Fibroblast of peridontal ligament (primary cell): ENCODE results near the gene MYL2.

Experiments
- DNase-seq: peaks from one replicate; pipeline ENCODE4 v3.0.0-alpha.2; 2010; ENCODE audit errors: extremely low read depth

MYL2 gene

DNA sequence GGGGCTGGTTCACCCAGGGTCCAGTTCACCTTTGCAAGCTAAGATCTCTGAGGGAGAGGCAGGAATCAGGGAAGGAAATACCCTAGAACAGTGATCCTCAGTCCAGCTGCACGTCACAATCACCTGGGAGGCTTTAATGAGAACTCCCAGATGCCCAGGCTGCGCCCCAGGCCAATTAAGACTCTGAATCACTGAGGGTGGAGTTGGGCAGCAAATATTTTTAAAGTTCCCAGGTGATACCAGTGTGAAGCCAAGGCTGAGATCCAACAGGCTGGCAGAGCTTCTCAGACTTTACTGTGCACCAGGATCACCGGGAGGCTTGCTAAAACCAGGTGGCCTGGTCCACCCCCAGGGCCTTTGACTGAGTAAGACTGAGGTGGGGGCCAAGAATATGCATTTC lies 23.8 kb downstream of the MYL2 start:
- no peak for DNase-seq

DNA sequence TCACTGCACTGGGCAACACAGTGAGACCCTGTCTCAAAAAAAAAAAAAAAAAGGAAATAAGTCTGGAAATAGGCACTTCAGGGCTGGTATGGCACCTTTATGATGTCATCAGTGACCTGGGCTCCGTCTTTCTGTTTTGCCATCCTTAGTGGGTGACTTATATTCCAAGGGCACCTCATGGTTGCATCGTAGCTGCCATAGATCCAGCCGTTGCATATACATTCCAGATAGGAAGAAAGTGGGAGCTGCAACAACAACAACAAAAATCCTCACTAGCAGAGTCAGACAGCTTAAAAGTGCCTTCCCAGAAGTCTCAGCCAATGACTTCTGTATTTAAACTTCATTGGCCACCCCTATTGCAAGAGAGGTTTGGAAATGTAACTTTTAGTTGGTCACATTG lies 26.4 kb downstream of the MYL2 start:
- no peak for DNase-seq

DNA sequence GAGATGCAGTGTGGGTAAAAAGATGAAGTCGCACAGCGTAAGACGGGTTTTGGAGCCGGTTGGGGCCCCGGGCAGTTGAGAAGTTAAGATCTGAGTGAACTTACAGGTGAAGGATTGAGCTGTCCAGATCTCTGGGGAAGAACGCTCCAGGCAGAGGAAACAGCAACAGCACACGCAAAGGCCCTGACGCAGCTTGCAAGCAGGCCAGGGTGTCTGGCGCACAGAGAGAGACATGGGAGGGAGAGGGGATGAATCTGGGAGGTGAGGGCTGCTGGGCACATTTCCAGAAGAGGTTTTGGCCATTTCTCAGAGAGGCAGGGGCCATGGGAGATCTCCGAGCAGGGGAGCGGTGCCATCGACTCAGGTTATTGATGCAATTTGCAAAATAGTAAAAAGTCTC lies 31.0 kb downstream of the MYL2 start:
- no peak for DNase-seq

DNA sequence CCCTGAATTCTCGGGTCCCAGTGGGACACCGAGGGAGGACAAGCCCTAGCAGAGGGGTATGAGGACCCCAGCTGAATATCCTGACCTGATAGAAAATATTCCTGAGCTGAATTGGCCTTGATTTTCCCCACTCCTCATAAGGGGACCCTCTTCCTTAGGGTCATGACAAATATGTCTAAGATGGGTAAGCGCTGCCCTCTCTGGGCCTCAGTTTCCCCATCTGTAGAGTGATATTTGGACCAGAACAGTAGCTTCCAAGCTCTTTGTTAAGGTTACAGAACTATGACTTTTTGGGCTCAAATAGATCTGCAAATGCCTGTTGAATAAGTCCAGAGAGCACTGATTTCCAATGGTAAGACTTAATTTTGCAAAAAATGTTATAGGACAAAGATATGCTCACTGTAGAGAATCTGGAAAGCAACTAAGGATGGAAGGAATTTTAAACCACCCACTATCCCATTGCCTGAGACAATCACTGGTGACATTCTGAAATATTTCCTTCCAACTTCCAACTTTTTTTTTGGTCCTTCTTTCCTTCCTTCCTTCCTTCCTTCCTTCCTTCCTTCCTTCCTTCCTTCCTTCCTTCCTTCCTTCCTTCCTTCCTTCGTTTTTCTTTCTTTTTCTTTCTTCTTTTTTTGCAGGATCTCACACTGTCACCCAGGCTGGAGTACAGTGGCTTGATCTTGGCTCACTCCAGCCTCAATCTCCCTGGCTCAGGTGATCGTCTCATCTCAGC lies 32.0 kb downstream of the MYL2 start:
- no peak for DNase-seq

DNA sequence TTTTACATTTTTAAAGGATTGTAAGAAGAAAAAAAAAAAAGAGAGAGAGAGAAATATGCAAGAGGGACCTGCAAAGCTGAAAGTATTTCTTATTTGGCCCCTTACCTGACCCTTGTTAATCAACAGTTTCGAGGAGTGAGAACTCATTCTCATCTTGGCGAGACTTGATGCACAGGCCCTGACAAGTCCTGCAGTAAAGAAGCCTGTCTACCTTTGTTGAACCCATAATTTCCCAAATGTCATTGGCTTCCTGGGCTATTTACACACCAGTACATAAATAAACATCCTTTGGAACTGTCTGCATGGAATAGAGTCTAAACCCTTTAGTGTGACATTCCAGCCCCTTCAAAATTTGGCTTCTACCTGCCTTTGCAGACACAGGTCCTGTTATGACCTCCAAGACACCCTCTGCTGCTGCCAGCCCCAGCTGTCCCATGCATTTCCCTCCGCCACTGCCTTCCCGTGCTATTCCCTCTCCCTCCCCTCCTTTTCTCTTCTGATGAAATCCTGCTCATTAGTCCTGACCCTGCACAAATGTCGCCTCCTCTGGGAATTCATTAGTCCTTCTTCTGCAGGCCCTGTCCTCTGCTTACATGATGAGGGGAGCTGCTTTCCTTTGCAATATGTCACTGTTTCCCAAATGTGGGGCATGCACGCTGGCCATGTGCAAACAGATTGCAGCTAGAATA lies 35.1 kb downstream of the MYL2 start:
- DNase-seq: no peak

DNA sequence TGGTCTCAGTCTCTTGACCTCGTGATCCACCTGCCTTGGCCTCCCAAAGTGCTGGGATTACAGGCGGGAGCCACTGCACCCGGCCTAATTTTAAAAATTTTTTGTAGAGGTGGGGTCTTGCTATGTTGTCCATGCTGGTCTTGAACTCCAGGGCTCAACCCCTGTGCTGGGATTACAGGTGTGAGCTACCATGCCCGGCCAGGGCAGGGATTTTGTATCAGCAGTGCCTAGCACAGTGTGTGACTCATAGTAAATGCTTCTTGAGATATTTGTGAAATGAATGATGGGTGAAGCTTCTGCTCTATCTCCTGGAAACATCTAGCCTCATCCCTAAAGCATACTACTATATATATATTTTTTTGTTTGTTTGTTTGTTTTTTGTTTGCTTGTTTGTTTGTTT lies 37.1 kb downstream of the MYL2 start:
- no peak for DNase-seq

DNA sequence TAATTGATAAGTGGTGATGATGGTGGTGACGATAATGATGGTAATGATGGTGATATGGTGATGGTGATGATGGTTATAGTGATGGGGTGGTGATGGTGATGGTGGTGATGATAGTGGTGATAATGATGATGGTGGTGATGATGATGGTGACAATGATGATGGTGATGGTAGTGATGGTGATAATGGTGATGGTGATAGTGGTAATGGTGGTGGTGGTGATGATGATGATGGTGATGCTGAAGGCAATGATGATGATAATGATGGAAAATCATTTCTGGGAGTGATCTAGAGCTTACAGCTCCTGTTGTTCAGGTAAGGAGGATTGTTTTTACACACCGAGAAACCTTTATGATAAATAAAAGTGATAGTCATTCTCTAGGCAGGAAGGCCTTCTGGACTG lies 39.7 kb downstream of the MYL2 start:
- no peak for DNase-seq

DNA sequence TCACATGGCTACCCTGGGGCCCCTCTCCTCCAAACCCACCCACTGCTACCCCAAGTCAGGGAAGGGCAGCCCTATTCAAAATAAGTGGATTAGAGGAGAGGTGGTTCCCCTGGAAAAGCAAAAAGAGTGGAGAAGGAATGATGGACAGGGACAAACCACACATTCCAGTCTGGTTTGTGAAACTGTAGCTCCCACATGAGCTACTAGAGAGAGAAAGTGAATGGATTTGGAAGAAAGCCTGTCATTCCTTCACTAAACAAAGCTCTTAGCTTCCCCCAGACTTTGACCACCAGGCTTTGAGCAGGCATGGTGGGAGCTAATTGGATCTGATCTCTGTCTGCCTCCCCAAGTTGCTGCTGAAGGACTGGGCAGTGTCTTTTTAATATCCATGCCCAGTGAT lies 45.6 kb downstream of the MYL2 start:
- DNase-seq: no peak

DNA sequence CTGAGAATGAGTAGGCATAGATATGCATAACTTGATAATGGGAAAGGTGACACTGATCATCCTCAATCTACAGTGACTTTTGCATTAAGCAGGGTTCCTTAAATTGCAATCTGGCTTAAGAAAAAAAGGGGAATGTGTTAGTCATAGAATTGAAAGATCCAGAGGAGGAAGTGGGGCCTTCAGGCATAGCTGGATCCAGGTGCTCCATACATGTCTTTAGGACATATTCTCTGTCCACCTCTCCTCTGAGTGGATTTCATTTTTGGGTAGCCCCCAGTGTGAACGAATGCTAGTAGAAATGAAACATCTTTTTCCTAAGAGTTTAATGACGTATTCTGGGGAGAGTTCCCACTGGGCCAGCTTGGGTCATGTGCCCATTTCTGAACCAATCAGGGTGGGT lies 46.0 kb downstream of the MYL2 start:
- no peak for DNase-seq

DNA sequence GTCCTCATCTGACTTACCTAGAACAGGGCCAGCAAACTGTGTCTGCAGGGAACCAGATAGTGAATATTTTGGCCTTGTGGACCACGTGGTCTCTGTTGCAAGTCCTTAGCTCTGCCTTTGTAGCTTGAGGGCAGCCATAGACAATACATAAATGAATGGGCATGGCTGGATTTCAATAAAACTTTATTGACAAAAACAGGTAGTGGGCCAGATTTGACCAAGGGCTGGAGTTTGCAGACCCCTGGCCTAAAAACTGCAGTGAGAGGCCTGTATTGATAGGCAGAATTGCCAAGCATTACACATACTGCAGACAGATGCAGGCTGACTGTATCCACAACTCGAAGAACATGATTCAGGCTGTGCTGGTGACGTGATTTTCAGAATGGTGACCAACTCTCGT lies 48.3 kb downstream of the MYL2 start:
- no peak for DNase-seq

DNA sequence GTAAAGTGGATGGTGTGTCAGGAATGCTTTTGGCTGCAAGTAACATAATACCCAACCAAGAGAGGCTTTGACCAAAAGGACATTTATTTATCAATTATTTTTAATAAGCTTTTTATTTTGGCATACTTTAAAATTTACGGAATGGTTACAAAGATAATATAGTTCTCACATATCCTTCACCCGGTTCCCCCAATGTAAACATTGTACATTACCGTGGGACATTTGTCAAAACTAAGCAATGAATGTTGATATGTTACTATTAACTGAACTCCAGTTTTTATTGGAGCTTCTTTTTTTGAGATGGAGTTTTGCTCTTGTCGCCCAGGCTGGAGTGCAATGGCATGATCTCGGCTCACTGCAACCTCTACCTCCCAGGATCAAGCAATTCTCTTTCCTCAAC lies 50.6 kb downstream of the MYL2 start:
- no peak for DNase-seq

DNA sequence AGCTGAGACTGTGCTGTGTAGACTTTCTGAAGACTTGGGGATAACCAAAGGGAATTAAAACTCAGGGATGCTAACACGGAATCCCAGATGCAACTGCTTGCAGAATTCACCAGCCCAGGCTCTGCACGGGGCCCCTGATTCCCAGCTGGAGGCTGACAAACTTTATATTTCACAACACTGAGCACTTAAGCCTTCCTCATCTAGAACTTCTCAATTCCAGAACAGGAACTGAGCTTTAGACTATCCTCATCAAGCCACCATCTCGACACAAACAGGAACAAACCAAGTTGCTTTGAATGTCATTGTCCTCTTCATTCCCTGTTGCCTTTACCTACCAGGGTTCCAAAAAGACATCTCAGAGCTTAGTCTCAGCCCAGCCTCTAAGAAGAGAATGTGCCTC lies 51.4 kb downstream of the MYL2 start:
- DNase-seq: no peak

DNA sequence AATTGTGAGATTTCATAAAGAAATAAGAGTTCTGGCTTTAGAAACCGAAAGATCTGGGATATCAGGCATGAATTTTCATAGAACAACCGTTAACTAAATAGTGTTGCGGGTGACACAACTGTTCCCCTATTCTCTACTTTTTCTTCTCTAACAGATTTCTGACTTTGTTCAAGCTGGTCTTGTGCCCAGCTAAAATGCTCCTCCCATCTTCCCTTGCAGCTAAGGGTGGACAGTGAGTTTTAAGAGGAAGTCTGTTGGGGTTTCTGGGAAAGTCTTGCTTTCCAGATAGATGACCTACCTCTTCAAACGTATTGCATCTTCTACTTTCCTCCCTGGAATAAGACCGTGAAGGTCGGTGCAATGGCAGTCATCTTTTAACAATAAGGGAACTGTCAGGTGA lies 54.9 kb downstream of the MYL2 start:
- no peak for DNase-seq

DNA sequence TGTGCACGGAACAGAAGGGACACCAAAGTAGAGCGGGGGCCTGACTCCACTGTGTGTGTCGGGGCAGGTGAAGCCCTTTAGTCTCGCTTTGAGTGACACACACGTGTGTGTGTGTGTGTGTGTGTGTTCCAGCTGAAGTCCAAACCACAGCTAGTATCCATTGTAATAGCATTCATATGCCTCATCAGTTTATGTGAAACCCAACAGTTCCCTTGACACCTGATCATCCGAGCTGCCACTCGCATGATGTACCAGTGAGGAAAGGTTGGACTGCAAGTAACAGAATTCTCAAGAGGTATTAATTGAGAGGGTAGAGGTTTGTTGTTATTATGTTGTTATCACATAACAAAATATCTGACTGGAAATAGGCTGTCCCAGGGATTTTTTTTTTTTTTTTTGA lies 57.2 kb downstream of the MYL2 start:
- DNase-seq: no peak

DNA sequence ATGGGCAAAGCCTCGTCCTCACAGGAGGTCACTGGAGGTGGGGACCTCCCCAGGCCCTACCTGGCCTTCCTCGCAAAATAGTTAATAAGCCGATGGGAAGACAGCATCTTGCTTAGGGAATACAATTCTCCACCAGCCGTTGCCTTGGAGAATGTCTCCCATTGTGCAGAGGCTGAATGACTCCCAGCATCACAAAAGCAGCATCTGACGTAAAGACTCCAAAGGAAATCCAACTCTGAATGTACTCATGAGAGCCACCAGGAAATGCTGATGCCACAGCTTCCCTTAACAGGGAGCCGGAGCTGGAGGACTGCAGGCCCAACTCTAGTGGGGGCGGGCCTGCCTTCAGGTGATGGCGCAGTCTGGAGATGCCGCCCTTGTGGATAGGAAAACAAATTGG lies 58.0 kb downstream of the MYL2 start:
- no peak for DNase-seq

DNA sequence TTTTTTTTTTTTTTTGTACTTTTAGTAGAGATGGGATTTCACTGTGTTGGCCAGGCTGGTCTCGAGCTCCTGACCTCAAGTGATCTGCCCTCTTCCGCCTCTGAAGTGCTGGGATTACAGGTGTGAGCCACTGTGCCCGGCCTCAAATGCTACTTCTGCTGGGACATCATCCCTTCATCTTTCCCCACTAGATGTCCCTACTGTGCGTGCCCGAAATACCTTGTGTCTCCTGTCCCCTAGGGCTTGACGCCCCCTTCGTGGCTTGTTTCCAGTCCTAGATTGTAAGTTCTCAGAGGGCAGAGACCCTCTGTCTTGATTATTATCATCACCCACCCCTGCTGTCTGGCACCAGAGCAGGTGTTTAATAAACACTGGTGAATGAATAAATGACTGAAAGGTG lies 58.6 kb downstream of the MYL2 start:
- DNase-seq: no peak
